GM23338 (cell line): ENCODE results near the gene DDX59. TPM values are rescaled to one million over a fixed set of nuclear protein-coding genes. Genes with fewer than 3 reads are reported as not detected.

Source experiments
- ATAC-seq: fragments of 200-7000 bp; cut with Tn5 transposase; 3 replicates; pipeline ENCODE4 v1.9.1; 2020
- DNase-seq: peaks from one replicate; pipeline ENCODE4 v3.0.0-alpha.2; 2015; ENCODE audit warnings: low spot score
- H2AFZ ChIP-seq: fragments of 200-600 bp; sonication (generic); 2 replicates; pipeline ENCODE4 v1.8.0; 2016; ENCODE audit warnings: antibody characterized with exemption, mild to moderate bottlenecking, moderate library complexity
- H3F3A ChIP-seq: fragments of 200-600 bp; sonication (generic); replicated peaks from 2 replicates; pipeline ENCODE4 v1.8.0; 2017; ENCODE audit warnings: antibody characterized with exemption, mixed run types, low read depth
- H3K27ac ChIP-seq: fragments of 200-600 bp; sonication (generic); 2 replicates; pipeline ENCODE4 v1.6.1; 2016; ENCODE audit warnings: low read depth
- H3K27me3 ChIP-seq: fragments of 200-600 bp; sonication (generic); 2 replicates; pipeline ENCODE4 v1.8.0; 2016; ENCODE audit warnings: mild to moderate bottlenecking, mixed run types, moderate library complexity; ENCODE audit not compliant: insufficient read depth
- H3K36me3 ChIP-seq: fragments of 200-600 bp; sonication (generic); 2 replicates; pipeline ENCODE4 v1.8.0; 2016; ENCODE audit warnings: mild to moderate bottlenecking; ENCODE audit not compliant: insufficient read depth
- H3K4me1 ChIP-seq: fragments of 200-600 bp; sonication (generic); 2 replicates; pipeline ENCODE4 v1.8.0; 2016; ENCODE audit warnings: mild to moderate bottlenecking, moderate library complexity; ENCODE audit not compliant: insufficient read depth
- H3K4me2 ChIP-seq: fragments of 200-600 bp; sonication (generic); 2 replicates; pipeline ENCODE4 v1.7.1; 2017; ENCODE audit warnings: mixed run types
- H3K4me3 ChIP-seq: fragments of 200-600 bp; sonication (generic); 2 replicates; pipeline ENCODE4 v1.6.1; 2016; ENCODE audit warnings: mixed run types
- H3K79me2 ChIP-seq: fragments of 200-600 bp; sonication (generic); replicated peaks from 2 replicates; pipeline ENCODE4 v1.8.0; 2017; ENCODE audit warnings: mild to moderate bottlenecking; ENCODE audit not compliant: insufficient read depth
- H3K9me2 ChIP-seq: fragments of 200-600 bp; sonication (generic); 2 replicates; pipeline ENCODE4 v1.8.0; 2017; ENCODE audit not compliant: insufficient read depth
- H4K20me1 ChIP-seq: fragments of 200-600 bp; sonication (generic); replicated peaks from 2 replicates; pipeline ENCODE4 v1.8.0; 2017; ENCODE audit warnings: mild to moderate bottlenecking; ENCODE audit not compliant: insufficient read depth
- H3K27ac Mint-ChIP-seq: 2 replicates; pipeline ENCODE4 v1.8.0; 2020; ENCODE audit warnings: inconsistent platforms, mild to moderate bottlenecking, moderate library complexity, mixed read lengths
- H3K27me3 Mint-ChIP-seq: 3 replicates; pipeline ENCODE4 v1.8.0; 2022; ENCODE audit warnings: low read depth, mild to moderate bottlenecking, moderate library complexity, mixed read lengths, inconsistent platforms; ENCODE audit not compliant: insufficient read depth, poor library complexity
- H3K36me3 Mint-ChIP-seq: 3 replicates; pipeline ENCODE4 v1.8.0; 2021; ENCODE audit warnings: low read depth, mild to moderate bottlenecking, inconsistent platforms, moderate library complexity, mixed read lengths
- H3K4me1 Mint-ChIP-seq: 3 replicates; pipeline ENCODE4 v1.8.0; 2020; ENCODE audit warnings: mild to moderate bottlenecking, inconsistent platforms, mixed read lengths
- H3K4me3 Mint-ChIP-seq: 3 replicates; pipeline ENCODE4 v1.8.0; 2021; ENCODE audit warnings: moderate library complexity, mild to moderate bottlenecking, inconsistent platforms, mixed read lengths
- H3K9me3 Mint-ChIP-seq: 3 replicates; pipeline ENCODE4 v1.8.0; 2020; ENCODE audit warnings: moderate library complexity, mild to moderate bottlenecking, inconsistent platforms, mixed read lengths
- CREB1 ChIP-seq: fragments of 250-450 bp; sonication (Bioruptor Pico); IDR thresholded peaks from 2 replicates; pipeline ENCODE4 v1.5.0; 2020; ENCODE audit warnings: low read depth, mild to moderate bottlenecking, moderate library complexity
- EZH2phosphoT487 ChIP-seq: fragments of 200-600 bp; sonication (generic); IDR thresholded peaks from one replicate; pipeline ENCODE4 v1.8.1; 2018; ENCODE audit warnings: antibody characterized with exemption; ENCODE audit not compliant: unreplicated experiment
- JUNB ChIP-seq: IDR thresholded peaks from one replicate; pipeline ENCODE4 v1.6.1; 2016; ENCODE audit warnings: antibody characterized with exemption; ENCODE audit not compliant: unreplicated experiment
- NANOG ChIP-seq: IDR thresholded peaks from 2 replicates; pipeline ENCODE4 v1.6.1; 2016; ENCODE audit warnings: antibody characterized with exemption, borderline replicate concordance
- POLR2AphosphoS5 ChIP-seq: IDR thresholded peaks from 2 replicates; pipeline ENCODE4 v1.6.1; 2016; ENCODE audit warnings: antibody characterized with exemption, low read depth
- STAT1 ChIP-seq: IDR thresholded peaks from one replicate; pipeline ENCODE4 v1.6.1; 2016; ENCODE audit warnings: antibody characterized with exemption; ENCODE audit not compliant: unreplicated experiment
- ZNF114 ChIP-seq: fragments of 250-450 bp; sonication (Bioruptor Pico); IDR thresholded peaks from 2 replicates; pipeline ENCODE4 v1.5.0; 2020; ENCODE audit warnings: mild to moderate bottlenecking, moderate library complexity
- polyA plus RNA-seq: library from polyadenylated mRNA; unstranded; fragments of >200 nt; fragmentation: Nextera tagmentation; extraction: Ambion mirVana; gene quantifications from 2 replicates; pipeline ENCODE4 v1.2.1, GENCODE V29; 2016
- total RNA-seq: library from RNA; depleted of rRNA; stranded (reverse); fragments of >200 nt; shearing (Covaris generic); gene quantifications from 2 replicates; pipeline ENCODE4 v1.2.3, GENCODE V29; 2014
- TF ChIP-seq, protein P1 (sequence below): IDR thresholded peaks from 2 replicates; pipeline ENCODE4 v1.6.1; 2016; ENCODE audit warnings: antibody characterized with exemption
- TF ChIP-seq, protein P2 (sequence below): IDR thresholded peaks from one replicate; pipeline ENCODE4 v1.6.1; 2018; ENCODE audit warnings: antibody characterized with exemption; ENCODE audit not compliant: unreplicated experiment
- TF ChIP-seq, protein P3 (sequence below), 2 experiments: fragments of 200-600 bp in 1 of 2; sonication (generic) in 1 of 2; conservative IDR thresholded peaks; 2 replicates each; pipeline versions ENCODE4 v1.5.1 to v1.6.1; 2016 to 2017; ENCODE audit warnings: antibody characterized with exemption in 2 of 2, low read depth in 2 of 2, mild to moderate bottlenecking in 2 of 2, moderate library complexity in 1 of 2

DDX59 gene
- total and polyA plus RNA-seq, 2 experiments from 2014 or later = 14.7 to 15.7 TPM

DNA sequence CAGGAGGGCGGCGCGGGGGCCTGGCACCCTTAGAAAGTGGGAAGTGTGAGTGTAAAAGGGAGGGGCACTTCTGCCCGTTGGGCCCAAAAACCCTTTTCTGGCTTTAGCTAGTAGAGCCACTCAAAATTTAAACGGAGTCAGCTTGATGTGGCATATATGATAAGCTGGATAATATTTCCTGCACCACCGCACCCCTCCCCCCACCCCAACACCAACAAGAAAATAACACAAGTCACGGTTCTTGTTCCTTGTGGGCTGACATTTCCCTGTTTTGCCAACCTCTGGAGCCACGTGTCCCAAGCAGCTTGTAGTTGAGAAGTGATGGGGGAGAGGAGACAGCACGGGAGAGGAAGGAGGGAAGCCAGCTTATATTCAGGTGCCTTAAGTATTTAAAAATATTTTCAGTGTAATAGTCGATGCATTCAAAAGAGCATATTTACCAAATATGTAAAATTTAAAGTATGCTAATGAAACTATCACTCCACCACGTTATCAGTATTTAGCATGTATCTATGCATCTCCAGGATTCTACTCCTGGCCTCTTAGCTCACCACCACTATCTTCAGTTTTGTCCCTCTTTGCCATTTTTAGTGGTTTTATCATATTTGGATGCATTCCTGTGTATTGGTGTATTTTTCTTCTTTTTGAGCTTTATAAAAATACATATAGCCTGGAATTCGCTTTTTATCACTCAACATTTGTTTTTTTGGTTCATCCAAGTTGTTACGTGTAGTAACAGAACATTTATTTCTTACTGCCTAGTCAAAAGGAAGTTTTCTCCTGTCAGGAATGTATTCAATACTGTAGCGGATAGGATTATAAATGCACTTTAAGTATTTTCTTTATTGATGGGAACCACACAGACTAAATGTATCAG lies 773 bp upstream of the DDX59 start:
- H3K27me3 ChIP-seq = no peaks in the 10 kb centered on the region
- peak overlapping the region; percentile 91 for H3K4me3 ChIP-seq
- H4K20me1 ChIP-seq = no peaks in the 10 kb centered on the region
- DNase-seq (peak; percentile 49), ATAC-seq (peak; percentile 4; the same call in 2 of the 3 replicates)
- H3K9me3 Mint-ChIP-seq = no peaks in the 10 kb centered on the region
- peak overlapping the region; percentile 89 for H3K4me3 Mint-ChIP-seq
- H3K36me3 ChIP-seq = no peaks in the 10 kb centered on the region
- H3K27ac Mint-ChIP-seq = peak overlapping the region; percentile 91
- H3K79me2 ChIP-seq = peaks cover 19% of the 10 kb centered on the region
- H3K4me1 ChIP-seq = peaks cover 24% of the 10 kb centered on the region
- H3K27ac ChIP-seq = peak overlapping the region; percentile 91
- H3K9me2 ChIP-seq = no peaks in the 10 kb centered on the region
- H3K4me1 Mint-ChIP-seq = peaks cover 28% of the 10 kb centered on the region
- H3K36me3 Mint-ChIP-seq = peaks cover 7% of the 10 kb centered on the region; the same call in 1 of the 3 replicates
- TF ChIP-seq EZH2phosphoT487 = no peak
- TF ChIP-seq POLR2AphosphoS5 = no peak
- peaks cover 4% of the 10 kb centered on the region; the same call in 1 of the 2 replicates for H3F3A ChIP-seq
- H3K27me3 Mint-ChIP-seq = peaks cover 11% of the 10 kb centered on the region
- peak overlapping the region; percentile 77 for H3K4me2 ChIP-seq
- H2AFZ ChIP-seq = peak overlapping the region; percentile 79; the same call in 1 of the 2 replicates

DNA sequence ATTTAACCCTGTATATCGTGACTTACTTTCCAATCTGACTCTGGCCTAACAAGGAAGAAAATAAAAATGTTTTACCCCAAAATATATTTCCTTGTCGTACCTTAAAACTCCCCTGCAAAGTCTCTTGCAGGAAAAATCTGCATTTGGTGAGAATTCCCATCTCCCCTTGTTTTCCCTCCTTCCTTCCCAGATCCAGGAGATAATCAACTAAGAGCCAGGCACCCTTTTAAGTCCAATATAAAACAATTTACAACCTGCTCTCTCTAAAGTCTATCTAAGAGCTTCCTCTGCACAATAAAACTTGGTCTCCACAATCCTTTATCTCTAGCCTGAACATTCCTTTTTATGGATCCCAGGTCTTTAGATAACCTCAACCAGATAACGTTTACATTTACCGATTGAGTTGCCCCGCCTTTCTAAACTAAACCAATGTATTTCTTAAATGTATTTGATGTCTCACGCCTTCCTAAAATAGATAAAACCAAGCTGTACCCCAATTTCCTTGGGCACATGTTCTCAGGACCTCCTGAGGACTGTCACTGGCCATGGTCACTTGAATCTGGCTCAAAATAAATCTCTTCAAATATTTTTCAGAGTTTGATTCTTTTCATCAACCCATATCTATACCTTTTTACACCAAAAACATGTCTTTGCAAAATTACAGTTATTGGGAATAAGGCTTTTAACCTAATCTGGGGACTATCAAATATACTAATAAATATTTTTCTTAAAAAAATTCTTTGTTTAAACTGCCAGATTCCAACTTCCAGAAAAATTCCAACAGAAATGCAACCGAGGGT lies 993 bp downstream of the DDX59 start:
- peak overlapping the region; percentile 95 for H3K27ac ChIP-seq
- ATAC-seq (no peak), DNase-seq (no peak)
- H3F3A ChIP-seq = peaks cover 4% of the 10 kb centered on the region; the same call in 1 of the 2 replicates
- Mint-ChIP-seq H3K27me3 (peaks cover 9% of the 10 kb centered on the region), H3K4me1 (peaks cover 31% of the 10 kb centered on the region), H3K4me3 (peak overlapping the region; percentile 86), H3K9me3 (no peaks in the 10 kb centered on the region), H3K36me3 (peaks cover 14% of the 10 kb centered on the region; the same call in 1 of the 3 replicates), H3K27ac (peak overlapping the region; percentile 85)
- H4K20me1 ChIP-seq = no peaks in the 10 kb centered on the region
- H2AFZ ChIP-seq = peak overlapping the region; percentile 86
- H3K27me3 ChIP-seq = no peaks in the 10 kb centered on the region
- no peaks in the 10 kb centered on the region for H3K9me2 ChIP-seq
- H3K4me2 ChIP-seq = peak overlapping the region; percentile 89
- H3K36me3 ChIP-seq = no peaks in the 10 kb centered on the region
- H3K79me2 ChIP-seq = peaks cover 28% of the 10 kb centered on the region
- H3K4me1 ChIP-seq = peaks cover 24% of the 10 kb centered on the region
- H3K4me3 ChIP-seq = peak overlapping the region; percentile 91
- TF ChIP-seq, protein P1, sequence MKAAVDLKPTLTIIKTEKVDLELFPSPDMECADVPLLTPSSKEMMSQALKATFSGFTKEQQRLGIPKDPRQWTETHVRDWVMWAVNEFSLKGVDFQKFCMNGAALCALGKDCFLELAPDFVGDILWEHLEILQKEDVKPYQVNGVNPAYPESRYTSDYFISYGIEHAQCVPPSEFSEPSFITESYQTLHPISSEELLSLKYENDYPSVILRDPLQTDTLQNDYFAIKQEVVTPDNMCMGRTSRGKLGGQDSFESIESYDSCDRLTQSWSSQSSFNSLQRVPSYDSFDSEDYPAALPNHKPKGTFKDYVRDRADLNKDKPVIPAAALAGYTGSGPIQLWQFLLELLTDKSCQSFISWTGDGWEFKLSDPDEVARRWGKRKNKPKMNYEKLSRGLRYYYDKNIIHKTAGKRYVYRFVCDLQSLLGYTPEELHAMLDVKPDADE = no peak
- TF ChIP-seq EZH2phosphoT487 = no peak
- TF ChIP-seq, protein P2, sequence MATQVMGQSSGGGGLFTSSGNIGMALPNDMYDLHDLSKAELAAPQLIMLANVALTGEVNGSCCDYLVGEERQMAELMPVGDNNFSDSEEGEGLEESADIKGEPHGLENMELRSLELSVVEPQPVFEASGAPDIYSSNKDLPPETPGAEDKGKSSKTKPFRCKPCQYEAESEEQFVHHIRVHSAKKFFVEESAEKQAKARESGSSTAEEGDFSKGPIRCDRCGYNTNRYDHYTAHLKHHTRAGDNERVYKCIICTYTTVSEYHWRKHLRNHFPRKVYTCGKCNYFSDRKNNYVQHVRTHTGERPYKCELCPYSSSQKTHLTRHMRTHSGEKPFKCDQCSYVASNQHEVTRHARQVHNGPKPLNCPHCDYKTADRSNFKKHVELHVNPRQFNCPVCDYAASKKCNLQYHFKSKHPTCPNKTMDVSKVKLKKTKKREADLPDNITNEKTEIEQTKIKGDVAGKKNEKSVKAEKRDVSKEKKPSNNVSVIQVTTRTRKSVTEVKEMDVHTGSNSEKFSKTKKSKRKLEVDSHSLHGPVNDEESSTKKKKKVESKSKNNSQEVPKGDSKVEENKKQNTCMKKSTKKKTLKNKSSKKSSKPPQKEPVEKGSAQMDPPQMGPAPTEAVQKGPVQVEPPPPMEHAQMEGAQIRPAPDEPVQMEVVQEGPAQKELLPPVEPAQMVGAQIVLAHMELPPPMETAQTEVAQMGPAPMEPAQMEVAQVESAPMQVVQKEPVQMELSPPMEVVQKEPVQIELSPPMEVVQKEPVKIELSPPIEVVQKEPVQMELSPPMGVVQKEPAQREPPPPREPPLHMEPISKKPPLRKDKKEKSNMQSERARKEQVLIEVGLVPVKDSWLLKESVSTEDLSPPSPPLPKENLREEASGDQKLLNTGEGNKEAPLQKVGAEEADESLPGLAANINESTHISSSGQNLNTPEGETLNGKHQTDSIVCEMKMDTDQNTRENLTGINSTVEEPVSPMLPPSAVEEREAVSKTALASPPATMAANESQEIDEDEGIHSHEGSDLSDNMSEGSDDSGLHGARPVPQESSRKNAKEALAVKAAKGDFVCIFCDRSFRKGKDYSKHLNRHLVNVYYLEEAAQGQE = no peak
- no peak for TF ChIP-seq JUNB
- no peak for TF ChIP-seq STAT1
- no peak for TF ChIP-seq NANOG
- TF ChIP-seq, protein P3, sequence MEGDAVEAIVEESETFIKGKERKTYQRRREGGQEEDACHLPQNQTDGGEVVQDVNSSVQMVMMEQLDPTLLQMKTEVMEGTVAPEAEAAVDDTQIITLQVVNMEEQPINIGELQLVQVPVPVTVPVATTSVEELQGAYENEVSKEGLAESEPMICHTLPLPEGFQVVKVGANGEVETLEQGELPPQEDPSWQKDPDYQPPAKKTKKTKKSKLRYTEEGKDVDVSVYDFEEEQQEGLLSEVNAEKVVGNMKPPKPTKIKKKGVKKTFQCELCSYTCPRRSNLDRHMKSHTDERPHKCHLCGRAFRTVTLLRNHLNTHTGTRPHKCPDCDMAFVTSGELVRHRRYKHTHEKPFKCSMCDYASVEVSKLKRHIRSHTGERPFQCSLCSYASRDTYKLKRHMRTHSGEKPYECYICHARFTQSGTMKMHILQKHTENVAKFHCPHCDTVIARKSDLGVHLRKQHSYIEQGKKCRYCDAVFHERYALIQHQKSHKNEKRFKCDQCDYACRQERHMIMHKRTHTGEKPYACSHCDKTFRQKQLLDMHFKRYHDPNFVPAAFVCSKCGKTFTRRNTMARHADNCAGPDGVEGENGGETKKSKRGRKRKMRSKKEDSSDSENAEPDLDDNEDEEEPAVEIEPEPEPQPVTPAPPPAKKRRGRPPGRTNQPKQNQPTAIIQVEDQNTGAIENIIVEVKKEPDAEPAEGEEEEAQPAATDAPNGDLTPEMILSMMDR (conservative IDR thresholded peaks at IDR 0.05; ENCODE audit: low read depth in 2 of 2) = no peak
- no peak for TF ChIP-seq CREB1 (CRISPR knock-in tag)
- no peak for TF ChIP-seq ZNF114 (CRISPR knock-in tag)
